Panc1 (cell line): ENCODE results near the gene ATP1A1. TPM values are rescaled to one million over a fixed set of nuclear protein-coding genes. Genes with fewer than 3 reads are reported as not detected.

Experiments used
- ATAC-seq: fragments of 200-7000 bp; cut with Tn5 transposase; 2 replicates; pipeline ENCODE4 v1.9.1; 2020; ENCODE audit warnings: mild to moderate bottlenecking, moderate library complexity
- BruUV-seq: library from RNA; stranded (reverse); fragments of 400-500 nt; replicated peaks from 2 replicates; lab custom pipeline; 2021; lab: Mats Ljungman, UMichigan
- CTCF ChIA-PET: fragments of 300-600 bp; sonication (Branson Sonifier 250); formaldehyde crosslinking; loops from one replicate; lab custom pipeline; 2022; ENCODE audit warnings: antibody characterized with exemption; lab: Charles Lee
- POLR2A ChIA-PET: fragments of 300-600 bp; sonication (Branson Sonifier 250); formaldehyde crosslinking; loops from one replicate; lab custom pipeline; 2022; ENCODE audit warnings: antibody characterized with exemption; lab: Charles Lee
- DNase-seq: peaks from one replicate; pipeline ENCODE4 v3.0.0-alpha.2; 2010; ENCODE audit warnings: low read depth, low spot score
- H3K27ac ChIP-seq: 2 replicates; pipeline ENCODE4 v1.5.1; 2011; ENCODE audit warnings: mild to moderate bottlenecking, low read length, inconsistent platforms
- H3K27me3 ChIP-seq: fragments of 200-500 bp; sonication (Bioruptor generic); 2 replicates; pipeline ENCODE4 v1.6.0; 2014; ENCODE audit warnings: low read length, inconsistent platforms; ENCODE audit not compliant: control insufficient read depth, insufficient read depth
- H3K36me3 ChIP-seq: fragments of 200-500 bp; sonication (Bioruptor generic); 2 replicates; pipeline ENCODE4 v1.5.1; 2014; ENCODE audit warnings: inconsistent platforms, mild to moderate bottlenecking, low read length, moderate library complexity; ENCODE audit not compliant: control insufficient read depth, insufficient read depth
- H3K4me1 ChIP-seq: 2 replicates; pipeline ENCODE4 v1.5.1; 2011; ENCODE audit warnings: inconsistent platforms, mild to moderate bottlenecking, low read length, moderate library complexity; ENCODE audit not compliant: control insufficient read depth, insufficient read depth
- H3K4me3 ChIP-seq, 2 experiments: 2 replicates each; pipeline ENCODE4 v1.5.1; 2011 to 2012; ENCODE audit warnings: low read depth in 2 of 2, low read length in 2 of 2, mild to moderate bottlenecking in 2 of 2, inconsistent platforms in 1 of 2, moderate library complexity in 1 of 2
- H3K9me3 ChIP-seq: fragments of 200-500 bp; sonication (Bioruptor generic); 2 replicates; pipeline ENCODE4 v1.5.1; 2014; ENCODE audit warnings: low read depth, mild to moderate bottlenecking, inconsistent platforms, low read length, moderate library complexity; ENCODE audit not compliant: control insufficient read depth, insufficient read depth
- CTCF ChIP-seq: fragments of 450-650 bp; IDR thresholded peaks from 2 replicates; pipeline ENCODE4 v1.5.1; 2017; ENCODE audit warnings: mild to moderate bottlenecking
- POLR2AphosphoS5 ChIP-seq: IDR thresholded peaks from 2 replicates; pipeline ENCODE4 v1.6.1; 2012; ENCODE audit warnings: mild to moderate bottlenecking, low read depth, low read length, moderate library complexity
- REST ChIP-seq, 2 experiments: IDR thresholded peaks; 2 replicates each; pipeline ENCODE4 v1.6.1; 2011 to 2012; ENCODE audit warnings: low read depth in 2 of 2, control low read depth in 1 of 2, low read length in 1 of 2, mild to moderate bottlenecking in 1 of 2, moderate library complexity in 1 of 2; ENCODE audit not compliant: insufficient read depth in 1 of 2
- SIN3A ChIP-seq: IDR thresholded peaks from 2 replicates; pipeline ENCODE4 v1.6.1; 2012; ENCODE audit warnings: low read depth, mild to moderate bottlenecking, low read length, moderate library complexity, borderline replicate concordance; ENCODE audit not compliant: insufficient read depth
- TCF7L2 ChIP-seq: IDR thresholded peaks from 2 replicates; pipeline ENCODE4 v1.6.1; 2011; ENCODE audit warnings: mild to moderate bottlenecking, low read depth, low read length, inconsistent platforms
- in situ Hi-C: cut with HindIII; loops from 2 replicates; pipeline ENCODE4 v1.10.0; 2016; ENCODE audit warnings: low sequenced_read_pairs, low pct_unique_long_range_greater_than_20kb
- intact Hi-C: fragments of 100-400 bp; cut with micrococcal nuclease; formaldehyde crosslinking; loops from one replicate; pipeline ENCODE4 v1.10.0; 2022; ENCODE audit not compliant: unreplicated experiment
- total RNA-seq: library from RNA; stranded (reverse); gene quantifications from one replicate; pipeline ENCODE4 v1.2.1, GENCODE V29; 2021; ENCODE audit not compliant: unreplicated experiment

The ATP1A1 gene
- total RNA-seq, 1 experiment from 2014 or later = 131 TPM

DNA sequence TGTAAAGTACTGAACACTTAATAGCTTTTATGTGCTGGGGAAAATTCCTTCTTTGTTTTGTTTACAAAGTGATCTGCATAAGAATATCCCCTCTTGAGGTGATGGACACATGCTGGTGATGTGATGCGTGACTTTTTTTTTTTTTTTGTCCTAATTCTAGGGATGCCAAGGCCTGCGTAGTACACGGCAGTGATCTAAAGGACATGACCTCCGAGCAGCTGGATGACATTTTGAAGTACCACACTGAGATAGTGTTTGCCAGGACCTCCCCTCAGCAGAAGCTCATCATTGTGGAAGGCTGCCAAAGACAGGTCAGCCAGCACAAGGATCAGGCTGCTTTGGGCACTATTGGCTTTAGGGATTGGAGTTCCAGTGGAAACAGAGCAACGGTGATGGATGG is 24.7 kb downstream of the ATP1A1 start:
- Histone ChIP-seq H3K4me3 (no peak overlapping the region), H3K9me3 (no peaks in the 10 kb centered on the region), H3K27ac (no peak overlapping the region), H3K36me3 (peaks cover 15% of the 10 kb centered on the region), H3K27me3 (no peaks in the 10 kb centered on the region), H3K4me1 (no peaks in the 10 kb centered on the region)
- ChIA-PET CTCF (no interaction called here), POLR2A (no interaction called here)
- ATAC-seq = no peak
- no peak for DNase-seq
- no TSS peak for BruUV-seq
- in situ Hi-C loops (no loop called here), intact Hi-C loops (no loop called here)
- TF ChIP-seq TCF7L2 (no peak), CTCF (no peak), REST (IDR thresholded peaks at IDR 0.05; ENCODE audit: insufficient read depth in 1 of 2, low read depth in 2 of 2, low read length in 1 of 2) (no peak), POLR2AphosphoS5 (no peak), SIN3A (no peak)

DNA sequence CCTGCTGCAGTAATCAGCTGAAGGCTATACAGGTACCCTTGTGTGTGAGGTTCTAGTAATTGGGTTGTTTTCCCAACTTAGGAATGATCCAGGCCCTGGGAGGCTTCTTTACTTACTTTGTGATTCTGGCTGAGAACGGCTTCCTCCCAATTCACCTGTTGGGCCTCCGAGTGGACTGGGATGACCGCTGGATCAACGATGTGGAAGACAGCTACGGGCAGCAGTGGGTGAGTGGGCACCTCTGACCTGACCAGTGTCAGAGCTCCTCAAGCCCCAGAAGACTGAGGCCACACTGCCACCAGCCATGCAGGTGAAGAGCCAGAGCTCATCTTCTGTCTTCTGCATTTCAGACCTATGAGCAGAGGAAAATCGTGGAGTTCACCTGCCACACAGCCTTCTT is 27.7 kb downstream of the ATP1A1 start:
- no peak overlapping the region for H3K27ac ChIP-seq
- TF ChIP-seq TCF7L2 (no peak), CTCF (no peak), SIN3A (no peak), REST (IDR thresholded peaks at IDR 0.05; ENCODE audit: insufficient read depth in 1 of 2, low read depth in 2 of 2, low read length in 1 of 2) (no peak), POLR2AphosphoS5 (no peak)
- ChIA-PET POLR2A (no interaction called here), CTCF (no interaction called here)
- in situ Hi-C loops (no loop called here), intact Hi-C loops (no loop called here)
- no peaks in the 10 kb centered on the region for H3K9me3 ChIP-seq
- H3K4me3 ChIP-seq = no peak overlapping the region
- ATAC-seq (no peak), DNase-seq (no peak)
- peaks cover 11% of the 10 kb centered on the region for H3K36me3 ChIP-seq
- H3K27me3 ChIP-seq = no peaks in the 10 kb centered on the region
- no TSS peak for BruUV-seq
- no peaks in the 10 kb centered on the region for H3K4me1 ChIP-seq
